K562 (cell line): ENCODE results near the gene OR4D9. TPM values are rescaled to one million over a fixed set of nuclear protein-coding genes. Genes with fewer than 3 reads are reported as not detected.

Source experiments
- ATF4 ChIP-seq: fragments of 450-650 bp; formaldehyde crosslinking; IDR thresholded peaks from 2 replicates; pipeline ENCODE4 v1.4.0; 2022; ENCODE audit warnings: mild to moderate bottlenecking, moderate library complexity
- GTF2B ChIP-seq: IDR thresholded peaks from 2 replicates; pipeline ENCODE4 v1.6.1; 2011; ENCODE audit not compliant: insufficient read length; ENCODE audit errors: extremely low read depth
- GTF2F1 ChIP-seq: IDR thresholded peaks from 2 replicates; pipeline ENCODE4 v1.6.1; 2011; ENCODE audit warnings: low read depth, low read length, improper control_type of control experiment
- HDAC2 ChIP-seq: fragments of 450-650 bp; IDR thresholded peaks from 2 replicates; pipeline ENCODE4 v1.6.1; 2016; ENCODE audit warnings: mild to moderate bottlenecking
- ILF3 ChIP-seq: fragments of 450-650 bp; IDR thresholded peaks from 2 replicates; pipeline ENCODE4 v1.6.1; 2018; ENCODE audit warnings: antibody characterized with exemption, mild to moderate bottlenecking, moderate library complexity, borderline replicate concordance
- MNT ChIP-seq, 2 experiments: fragments of 450-650 bp; conservative IDR thresholded peaks; 2 replicates each; pipeline ENCODE4 v1.6.1; 2017; ENCODE audit warnings: mild to moderate bottlenecking in 2 of 2, moderate library complexity in 2 of 2
- MTA1 ChIP-seq: fragments of 450-650 bp; IDR thresholded peaks from 2 replicates; pipeline ENCODE4 v1.6.1; 2017; ENCODE audit warnings: borderline replicate concordance
- NFE2 ChIP-seq: IDR thresholded peaks from 2 replicates; pipeline ENCODE4 v1.6.1; 2014; ENCODE audit warnings: antibody characterized with exemption, low read depth
- NRF1 ChIP-seq, 2 experiments: fragments of 450-650 bp; IDR thresholded peaks in 1 of 2; conservative IDR thresholded peaks in 1 of 2; 2 replicates each; pipeline ENCODE4 v1.6.1; 2014; ENCODE audit warnings: mild to moderate bottlenecking in 2 of 2
- PHTF2 ChIP-seq: fragments of 250-450 bp; sonication (Bioruptor Pico); IDR thresholded peaks from 2 replicates; pipeline ENCODE4 v1.5.0; 2021; ENCODE audit warnings: mild to moderate bottlenecking
- PML ChIP-seq: IDR thresholded peaks from 2 replicates; pipeline ENCODE4 v1.6.1; 2012; ENCODE audit warnings: low read length, inconsistent platforms
- POLR2H ChIP-seq: IDR thresholded peaks from 2 replicates; pipeline ENCODE4 v1.6.1; 2016; ENCODE audit warnings: missing genetic modification characterization, low read depth, mild to moderate bottlenecking, control low read depth, missing compliant biosample characterization, moderate library complexity
- POLR3A ChIP-seq: IDR thresholded peaks from 2 replicates; pipeline ENCODE4 v1.6.1; 2011; ENCODE audit warnings: borderline replicate concordance, mild to moderate bottlenecking, moderate library complexity; ENCODE audit not compliant: insufficient read length, insufficient read depth; ENCODE audit errors: extremely low read depth
- POU5F1 ChIP-seq: fragments of 150-350 bp; IDR thresholded peaks from 2 replicates; pipeline ENCODE4 v1.6.1; 2014; ENCODE audit warnings: borderline replicate concordance, low read length, low read depth, mild to moderate bottlenecking; ENCODE audit not compliant: partially characterized antibody
- RBFOX2 ChIP-seq: fragments of 200-400 bp; formaldehyde crosslinking; IDR thresholded peaks from 2 replicates; pipeline ENCODE4 v1.6.1; 2017; ENCODE audit warnings: low read depth, mild to moderate bottlenecking, low read length, moderate library complexity
- SMARCB1 ChIP-seq: IDR thresholded peaks from 2 replicates; pipeline ENCODE4 v1.6.1; 2011; ENCODE audit warnings: improper control_type of control experiment, low read depth; ENCODE audit not compliant: insufficient read length
- TAF1 ChIP-seq: IDR thresholded peaks from 2 replicates; pipeline ENCODE4 v1.6.1; 2011; ENCODE audit warnings: mild to moderate bottlenecking, low read length, moderate library complexity; ENCODE audit not compliant: insufficient read depth, control insufficient read depth, severe bottlenecking; ENCODE audit errors: extremely low read depth
- TRIM24 ChIP-seq, 2 experiments: fragments of 450-650 bp; IDR thresholded peaks; 2 replicates each; pipeline ENCODE4 v1.6.1; 2016
- WHSC1 ChIP-seq: IDR thresholded peaks from one replicate; pipeline ENCODE4 v1.6.1; 2012; ENCODE audit warnings: low read length, control low read depth, inconsistent platforms
- ZC3H4 ChIP-seq: sonication (generic); formaldehyde crosslinking; IDR thresholded peaks from 2 replicates; pipeline ENCODE4 v1.9.0; 2021; ENCODE audit warnings: missing genetic modification reagents, borderline replicate concordance
- ZNF239 ChIP-seq: fragments of 250-450 bp; sonication (Bioruptor Pico); IDR thresholded peaks from 2 replicates; pipeline ENCODE4 v1.4.0; 2020; ENCODE audit warnings: mild to moderate bottlenecking
- ZNF431 ChIP-seq: sonication (generic); formaldehyde crosslinking; IDR thresholded peaks from 2 replicates; pipeline ENCODE4 v1.8.0; 2022; ENCODE audit warnings: mild to moderate bottlenecking, missing genetic modification reagents
- ZNF589 ChIP-seq: fragments of 200-800 bp; sonication (Bioruptor generic); IDR thresholded peaks from 2 replicates; pipeline ENCODE4 v1.6.1; 2016; ENCODE audit warnings: low read depth, missing genetic modification characterization, missing compliant biosample characterization
- ZSCAN29 ChIP-seq: fragments of 450-650 bp; IDR thresholded peaks from 2 replicates; pipeline ENCODE4 v1.6.1; 2017
- polyA plus RNA-seq, 8 experiments: library from polyadenylated mRNA; depleted of rRNA in 4 of 8; stranded (reverse) in 5 of 8; unstranded in 3 of 8; fragments of >200 nt; fragmentation: Nextera tagmentation in 2 of 8; fragmentation: Illumina TruSeq in 1 of 8; extraction: Ambion mirVana in 2 of 8; extraction: Trizol in 1 of 8; gene quantifications; 2 replicates each; pipeline versions ENCODE4 v1.2.1 to v1.2.3, GENCODE V29; 2011 to 2014; ENCODE audit warnings: inconsistent platforms in 1 of 8, missing spikeins in 1 of 8
- total RNA-seq, 7 experiments: library from RNA; depleted of rRNA in 6 of 7; stranded (reverse); fragments of >200 nt in 6 of 7; fragmentation: Illumina TruSeq in 2 of 7; extraction: Trizol in 2 of 7; gene quantifications; 2 replicates each; pipeline versions ENCODE4 v1.2.1 to v1.2.3, GENCODE V29; 2011 to 2021; ENCODE audit warnings: low replicate concordance in 1 of 7
- TF ChIP-seq, protein P1 (sequence below): IDR thresholded peaks from 3 replicates; pipeline ENCODE4 v1.6.1; 2011; ENCODE audit warnings: borderline replicate concordance, mild to moderate bottlenecking; ENCODE audit not compliant: insufficient read length, insufficient read depth

Gene OR4D9
- total and polyA plus RNA-seq, 9 of the 15 experiments (the other 6 are each of a cell fraction or from before 2014, with no cell fraction given), result not detected

- no peak for TF ChIP-seq POU5F1
- peak; percentile 88 for TF ChIP-seq TAF1
- TF ChIP-seq PML, result peak; percentile 90
- no peak for TF ChIP-seq ZNF239
- no peak for TF ChIP-seq ZSCAN29
- TF ChIP-seq NRF1 (conservative IDR thresholded peaks at IDR 0.05 in 1 of 2, IDR thresholded peaks at IDR 0.05 in 1 of 2), result peak; percentile 68 to 73
- no peak for TF ChIP-seq SMARCB1
- no peak for TF ChIP-seq HDAC2
- TF ChIP-seq PHTF2 (CRISPR knock-in tag), result 0 out of 2 replicates have a peak, but pooled peaks have one; percentile 26
- TF ChIP-seq TRIM24 (IDR thresholded peaks at IDR 0.05), result peak in 1 of 2 experiments; percentile 27; a peak in 1 of 4 replicates
- peak; percentile 87 for TF ChIP-seq NFE2
- TF ChIP-seq, protein P1, sequence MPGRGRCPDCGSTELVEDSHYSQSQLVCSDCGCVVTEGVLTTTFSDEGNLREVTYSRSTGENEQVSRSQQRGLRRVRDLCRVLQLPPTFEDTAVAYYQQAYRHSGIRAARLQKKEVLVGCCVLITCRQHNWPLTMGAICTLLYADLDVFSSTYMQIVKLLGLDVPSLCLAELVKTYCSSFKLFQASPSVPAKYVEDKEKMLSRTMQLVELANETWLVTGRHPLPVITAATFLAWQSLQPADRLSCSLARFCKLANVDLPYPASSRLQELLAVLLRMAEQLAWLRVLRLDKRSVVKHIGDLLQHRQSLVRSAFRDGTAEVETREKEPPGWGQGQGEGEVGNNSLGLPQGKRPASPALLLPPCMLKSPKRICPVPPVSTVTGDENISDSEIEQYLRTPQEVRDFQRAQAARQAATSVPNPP, result no peak
- no peak for TF ChIP-seq WHSC1
- 0 out of 2 replicates have a peak, but pooled peaks have one; percentile 39 for TF ChIP-seq ZNF431 (CRISPR knock-in tag)
- TF ChIP-seq MNT (conservative IDR thresholded peaks at IDR 0.05), result peak; percentile 32 to 68; a peak in 3 of 4 replicates
- TF ChIP-seq RBFOX2, result peak; percentile 77
- TF ChIP-seq MTA1, result no peak; the same call in 1 of the 2 replicates
- TF ChIP-seq ILF3, result no peak
- peak; percentile 98 for TF ChIP-seq POLR2H (tag)
- TF ChIP-seq ZNF589, result no peak; the same call in 1 of the 2 replicates
- peak; percentile 80 for TF ChIP-seq GTF2B
- TF ChIP-seq GTF2F1, result peak; percentile 79; the same call in 1 of the 2 replicates
- no peak for TF ChIP-seq POLR3A
- TF ChIP-seq ATF4 (CRISPR knock-in tag), result no peak
- TF ChIP-seq ZC3H4 (CRISPR knock-in tag), result no peak; the same call in 1 of the 2 replicates
Measured at GRCh38 chr11:59545179-59546020, 34.1 kb downstream of the OR4D9 start (continued).
